GM19324 (cell line): ENCODE results near the gene ESYT2.
"Not testable (repeated sequence)": the region's sequence is repeated elsewhere in the genome, so short reads cannot be mapped to it uniquely, and the experiment has no call there.

Experiments used
- ATAC-seq: cut with Tn5 transposase; IDR thresholded peaks from one replicate; pipeline ENCODE4 v1.9.1; 2021; ENCODE audit warnings: mild to moderate bottlenecking, moderate library complexity; ENCODE audit not compliant: unreplicated experiment, low FRiP score

The ESYT2 gene, protein sequence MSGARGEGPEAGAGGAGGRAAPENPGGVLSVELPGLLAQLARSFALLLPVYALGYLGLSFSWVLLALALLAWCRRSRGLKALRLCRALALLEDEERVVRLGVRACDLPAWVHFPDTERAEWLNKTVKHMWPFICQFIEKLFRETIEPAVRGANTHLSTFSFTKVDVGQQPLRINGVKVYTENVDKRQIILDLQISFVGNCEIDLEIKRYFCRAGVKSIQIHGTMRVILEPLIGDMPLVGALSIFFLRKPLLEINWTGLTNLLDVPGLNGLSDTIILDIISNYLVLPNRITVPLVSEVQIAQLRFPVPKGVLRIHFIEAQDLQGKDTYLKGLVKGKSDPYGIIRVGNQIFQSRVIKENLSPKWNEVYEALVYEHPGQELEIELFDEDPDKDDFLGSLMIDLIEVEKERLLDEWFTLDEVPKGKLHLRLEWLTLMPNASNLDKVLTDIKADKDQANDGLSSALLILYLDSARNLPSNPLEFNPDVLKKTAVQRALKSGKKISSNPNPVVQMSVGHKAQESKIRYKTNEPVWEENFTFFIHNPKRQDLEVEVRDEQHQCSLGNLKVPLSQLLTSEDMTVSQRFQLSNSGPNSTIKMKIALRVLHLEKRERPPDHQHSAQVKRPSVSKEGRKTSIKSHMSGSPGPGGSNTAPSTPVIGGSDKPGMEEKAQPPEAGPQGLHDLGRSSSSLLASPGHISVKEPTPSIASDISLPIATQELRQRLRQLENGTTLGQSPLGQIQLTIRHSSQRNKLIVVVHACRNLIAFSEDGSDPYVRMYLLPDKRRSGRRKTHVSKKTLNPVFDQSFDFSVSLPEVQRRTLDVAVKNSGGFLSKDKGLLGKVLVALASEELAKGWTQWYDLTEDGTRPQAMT

DNA sequence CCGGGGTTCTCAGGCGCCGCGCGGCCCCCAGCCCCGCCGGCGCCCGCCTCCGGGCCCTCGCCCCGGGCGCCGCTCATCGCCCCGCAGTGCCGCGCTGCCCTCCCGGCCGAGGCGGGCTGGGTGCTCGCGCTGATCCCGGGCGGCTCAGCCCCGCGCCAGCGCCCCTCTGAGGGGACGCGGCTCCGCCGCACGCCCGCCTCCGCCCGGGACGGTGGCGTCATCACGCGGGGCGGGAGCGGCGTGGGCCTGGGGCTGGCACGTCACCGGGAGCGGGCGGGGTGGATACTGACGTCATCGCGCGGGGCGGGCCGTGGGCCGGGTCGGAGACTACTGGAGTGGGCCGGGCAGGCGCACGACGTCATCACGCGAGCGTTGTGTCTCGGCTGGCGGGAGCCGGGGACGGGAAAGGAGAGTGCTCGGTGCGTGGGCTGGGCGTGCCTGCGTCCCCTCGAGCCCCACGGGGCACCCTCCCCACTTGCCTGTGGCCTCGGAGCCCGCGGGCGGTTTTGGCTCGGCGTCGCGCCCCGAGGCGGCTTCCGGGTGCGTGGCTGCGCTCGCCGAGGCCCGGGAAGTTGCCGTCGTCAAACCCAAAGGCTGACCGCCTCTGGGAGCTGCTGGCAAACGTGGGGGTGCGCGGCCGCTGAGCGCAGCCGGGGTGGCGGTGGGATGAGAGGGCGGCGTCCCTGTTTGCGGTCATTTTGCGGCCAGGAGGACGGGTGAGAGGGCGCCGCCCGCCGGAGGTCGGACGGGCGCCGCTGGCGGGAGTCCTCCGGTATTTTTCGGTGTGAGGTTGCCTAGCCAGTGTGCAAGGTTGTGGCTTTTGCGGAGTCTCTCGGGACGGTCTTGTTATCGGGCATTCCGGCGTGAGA is at the start of gene ESYT2:
Gene ESYT2, minus strand, starts transcription at position 168 of the 869 bp plus-strand sequence. Its CDS starts 91 bp downstream, at position 77.
- peak; percentile 88 for ATAC-seq

DNA sequence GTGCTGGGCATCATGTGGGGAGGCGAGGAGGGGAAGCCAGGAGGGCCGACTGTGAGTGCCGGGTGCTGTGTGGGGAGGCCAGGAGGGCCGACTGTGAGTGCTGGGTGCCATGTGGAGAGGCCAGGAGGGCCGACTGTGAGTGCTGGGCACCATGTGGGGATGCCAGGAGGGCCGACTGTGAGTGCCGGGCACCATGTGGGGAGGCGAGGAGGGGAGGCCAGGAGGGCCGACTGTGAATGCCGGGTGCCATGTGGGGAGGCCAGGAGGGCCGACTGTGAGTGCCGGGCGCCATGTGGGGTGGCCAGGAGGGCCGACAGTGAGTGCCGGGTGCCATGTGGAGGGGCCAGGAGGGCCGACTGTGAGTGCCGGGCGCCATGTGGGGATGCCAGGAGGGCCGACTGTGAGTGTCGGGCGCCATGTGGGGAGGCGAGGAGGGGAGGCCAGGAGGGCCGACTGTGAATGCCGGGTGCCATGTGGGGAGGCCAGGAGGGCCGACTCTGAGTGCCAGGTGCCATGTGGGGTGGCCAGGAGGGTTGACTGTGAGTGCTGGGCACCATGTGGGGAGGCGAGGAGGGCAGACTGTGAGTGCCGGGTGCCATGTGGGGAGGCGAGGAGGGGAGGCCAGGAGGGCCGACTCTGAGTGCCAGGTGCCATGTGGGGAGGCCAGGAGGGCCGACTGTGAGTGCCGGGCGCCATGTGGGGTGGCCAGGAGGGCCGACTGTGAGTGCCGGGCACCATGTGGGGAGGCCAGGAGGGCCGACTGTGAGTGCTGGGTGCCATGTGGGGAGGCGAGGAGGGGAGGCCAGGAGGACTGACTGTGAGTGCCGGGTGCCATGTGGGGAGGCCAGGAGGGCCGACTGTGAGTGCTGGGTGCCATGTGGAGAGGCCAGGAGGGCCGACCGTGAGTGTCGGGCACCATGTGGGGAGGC is 49.1 kb upstream of the ESYT2 start:
- ATAC-seq, result not testable (repeated sequence)

DNA sequence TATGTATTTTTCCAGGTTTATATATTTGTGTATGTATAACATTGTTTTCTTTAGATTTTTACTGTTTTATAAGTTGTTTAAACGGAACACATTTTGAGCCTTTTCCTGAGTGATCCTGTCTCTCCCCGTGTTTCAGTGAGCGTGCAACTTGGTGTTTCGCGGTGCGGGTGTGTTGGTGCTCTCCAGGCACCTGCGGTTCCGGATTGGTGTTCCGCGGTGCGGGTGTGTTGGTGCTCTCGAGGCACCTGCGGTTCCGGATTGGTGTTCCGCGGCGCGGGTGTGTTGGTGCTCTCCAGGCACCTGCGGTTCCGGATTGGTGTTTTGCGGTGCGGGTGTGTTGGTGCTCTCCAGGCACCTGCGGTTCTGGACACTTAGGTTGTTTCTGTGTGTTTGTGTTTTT is 47.7 kb upstream of the ESYT2 start:
- ATAC-seq, result no peak

DNA sequence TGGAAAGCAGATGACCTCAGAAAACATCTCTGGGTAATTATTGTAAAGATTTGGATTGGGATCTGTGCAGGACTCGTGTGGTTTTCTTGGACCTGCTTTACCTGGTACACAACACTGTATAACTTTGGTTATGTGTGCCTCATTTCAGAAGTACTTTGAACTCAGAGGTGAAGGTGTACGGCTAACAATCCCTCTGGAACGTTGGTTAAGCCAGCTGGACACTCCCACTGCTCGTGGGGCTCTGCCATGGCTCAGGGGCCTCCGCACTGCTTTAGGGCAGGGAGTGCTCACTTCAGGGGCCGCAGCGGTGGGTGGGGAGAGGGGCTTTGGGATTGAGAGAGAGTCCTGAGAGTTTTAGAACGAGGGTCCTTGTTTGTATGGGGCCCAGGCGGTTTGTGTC is 40.6 kb upstream of the ESYT2 start:
- no peak for ATAC-seq

DNA sequence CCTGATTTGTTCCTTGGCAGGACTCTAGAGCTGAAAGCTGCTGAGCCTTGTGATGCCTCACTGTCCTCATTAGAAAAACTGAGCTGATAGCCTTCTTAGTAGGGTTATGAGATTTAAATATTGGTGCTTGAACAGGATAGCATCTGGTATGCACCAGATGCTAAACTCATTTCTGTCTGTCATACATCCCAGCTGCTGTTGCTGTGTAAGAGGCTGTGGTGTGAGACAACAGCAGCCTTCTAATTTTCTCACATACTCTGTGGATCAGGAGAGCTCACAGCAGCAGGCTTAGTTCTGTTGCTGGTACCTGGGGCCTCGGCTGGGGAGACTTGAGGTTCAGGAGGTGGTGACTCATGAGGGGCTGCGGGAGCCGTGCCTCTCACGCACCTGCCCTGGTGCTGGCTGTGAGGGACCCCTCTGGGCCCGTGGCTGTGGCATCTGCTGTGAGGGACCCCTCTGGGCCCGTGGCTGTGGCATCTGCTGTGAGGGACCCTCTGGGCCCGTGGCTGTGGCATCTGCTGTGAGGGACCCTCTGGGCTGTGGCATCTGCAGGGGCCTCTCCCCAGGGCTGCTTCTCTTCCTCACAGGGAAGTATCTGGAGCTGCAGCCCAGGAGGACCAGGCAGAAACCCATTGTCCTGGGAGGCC is 39.6 kb upstream of the ESYT2 start:
- no peak for ATAC-seq

DNA sequence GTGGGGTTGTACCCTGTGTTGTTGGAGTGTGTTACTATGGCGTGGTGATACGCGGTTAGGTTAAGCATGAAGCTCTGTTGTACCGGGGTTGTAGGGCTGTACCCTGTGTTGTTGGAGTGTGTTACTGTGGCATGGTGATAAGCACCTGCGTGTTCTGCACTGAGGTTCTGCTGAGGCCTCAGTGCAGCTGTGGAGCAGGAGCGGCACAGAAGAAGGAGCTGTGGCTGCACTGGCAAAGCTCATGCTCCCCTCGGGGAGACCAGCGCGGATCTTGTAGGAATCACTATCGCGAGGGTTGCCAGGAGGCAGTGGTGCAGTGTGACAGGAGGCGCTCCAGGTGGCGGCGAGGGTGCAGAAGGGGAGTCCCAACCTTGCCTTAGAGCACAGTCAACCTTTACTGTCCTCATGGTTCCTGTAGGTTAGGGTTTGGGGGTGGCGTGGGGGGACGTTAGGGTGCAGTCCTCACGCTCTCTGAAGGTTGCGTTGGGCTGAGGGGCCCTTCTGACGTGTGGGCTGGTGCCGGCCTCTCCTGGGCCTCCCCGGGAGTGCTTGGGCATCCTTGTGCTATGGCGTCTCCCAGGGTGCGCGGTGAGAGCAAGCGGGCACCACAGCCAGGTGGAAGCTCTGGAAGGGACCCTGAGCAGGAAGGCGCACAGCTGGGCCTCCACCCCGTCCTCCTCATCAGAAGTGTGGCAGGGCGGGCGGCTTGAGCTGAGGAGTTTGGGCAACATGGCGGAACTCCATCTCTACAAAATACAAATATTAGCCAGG is 38.1 kb upstream of the ESYT2 start:
- ATAC-seq, result no peak

DNA sequence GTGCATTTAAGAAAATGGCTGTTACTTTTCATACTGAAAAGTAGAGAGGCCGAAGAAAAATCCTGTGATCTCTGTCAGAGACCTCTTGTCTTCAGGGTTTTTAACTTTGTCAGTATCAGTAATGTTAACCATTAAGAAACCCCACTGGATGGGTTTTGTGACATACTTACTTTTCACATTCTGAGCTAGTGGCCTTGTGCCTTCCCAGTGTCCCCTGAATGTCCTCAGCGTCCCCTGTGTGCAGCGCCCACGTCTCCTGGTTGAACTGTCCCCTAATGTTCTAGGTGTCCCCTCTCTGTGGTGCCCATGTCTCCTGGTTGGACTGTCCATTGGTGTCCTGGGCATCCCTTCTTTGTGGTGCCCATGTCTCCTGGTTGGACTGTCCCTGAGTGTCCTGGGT is 36.7 kb upstream of the ESYT2 start:
- ATAC-seq, result no peak

DNA sequence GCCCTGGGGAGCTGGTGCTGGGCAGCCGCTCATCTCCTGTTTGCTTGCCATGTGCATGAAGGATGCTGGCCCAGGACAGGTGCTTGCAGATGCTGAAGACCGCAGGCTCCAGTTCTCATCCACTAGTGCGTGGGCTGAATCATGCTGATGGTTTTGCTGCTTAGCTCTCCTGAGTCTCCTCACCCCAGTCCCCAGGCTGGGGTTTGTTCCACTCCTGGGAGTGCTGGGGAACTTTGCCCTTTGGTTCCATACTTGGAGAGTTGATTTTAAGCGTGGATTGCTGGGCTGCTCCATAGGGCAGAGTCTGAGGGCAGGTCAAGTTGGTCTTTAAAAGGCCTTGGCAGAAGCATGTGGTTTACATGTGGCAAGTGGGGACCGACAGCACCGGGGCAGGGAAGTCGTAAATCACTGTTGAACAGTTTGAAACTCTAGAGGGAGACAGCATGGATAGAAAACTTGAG is 36.2 kb upstream of the ESYT2 start:
- ATAC-seq, result no peak

DNA sequence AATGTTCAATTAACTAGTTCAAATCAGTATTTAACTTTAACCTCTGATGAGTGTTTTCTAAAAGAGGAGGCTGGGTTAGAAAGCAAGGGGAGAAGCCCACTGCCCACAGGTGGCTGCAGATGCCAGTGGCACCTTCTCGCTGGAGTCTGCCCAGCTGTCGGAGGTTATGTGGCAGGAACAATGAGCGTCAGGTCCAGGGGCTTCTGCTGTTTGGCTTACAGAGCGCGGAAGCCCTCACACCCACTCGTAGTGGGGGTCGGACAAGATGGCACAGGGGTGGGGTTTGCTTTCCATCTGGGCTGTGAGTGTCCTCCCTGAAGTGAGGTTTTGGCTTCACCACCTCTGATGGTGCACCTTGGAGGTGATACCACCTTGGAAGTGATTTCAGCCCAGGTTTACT is 35.5 kb upstream of the ESYT2 start:
- ATAC-seq, result no peak

DNA sequence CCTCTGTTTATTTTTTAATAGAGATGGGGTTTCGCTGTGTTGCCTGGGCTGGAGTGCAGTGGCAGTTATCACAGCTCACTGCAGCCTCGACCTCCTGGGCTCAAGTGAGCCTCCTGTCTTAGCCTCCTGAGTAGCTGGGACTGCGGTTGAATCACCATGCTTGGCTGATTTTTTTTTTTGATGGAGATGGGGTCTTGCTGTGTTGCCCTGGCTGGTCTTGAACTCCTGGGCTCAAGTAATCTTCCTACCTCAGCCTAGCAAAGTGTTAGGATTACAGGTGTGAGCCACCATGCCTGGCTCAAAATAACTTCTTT is 35.2 kb upstream of the ESYT2 start:
- no peak for ATAC-seq

DNA sequence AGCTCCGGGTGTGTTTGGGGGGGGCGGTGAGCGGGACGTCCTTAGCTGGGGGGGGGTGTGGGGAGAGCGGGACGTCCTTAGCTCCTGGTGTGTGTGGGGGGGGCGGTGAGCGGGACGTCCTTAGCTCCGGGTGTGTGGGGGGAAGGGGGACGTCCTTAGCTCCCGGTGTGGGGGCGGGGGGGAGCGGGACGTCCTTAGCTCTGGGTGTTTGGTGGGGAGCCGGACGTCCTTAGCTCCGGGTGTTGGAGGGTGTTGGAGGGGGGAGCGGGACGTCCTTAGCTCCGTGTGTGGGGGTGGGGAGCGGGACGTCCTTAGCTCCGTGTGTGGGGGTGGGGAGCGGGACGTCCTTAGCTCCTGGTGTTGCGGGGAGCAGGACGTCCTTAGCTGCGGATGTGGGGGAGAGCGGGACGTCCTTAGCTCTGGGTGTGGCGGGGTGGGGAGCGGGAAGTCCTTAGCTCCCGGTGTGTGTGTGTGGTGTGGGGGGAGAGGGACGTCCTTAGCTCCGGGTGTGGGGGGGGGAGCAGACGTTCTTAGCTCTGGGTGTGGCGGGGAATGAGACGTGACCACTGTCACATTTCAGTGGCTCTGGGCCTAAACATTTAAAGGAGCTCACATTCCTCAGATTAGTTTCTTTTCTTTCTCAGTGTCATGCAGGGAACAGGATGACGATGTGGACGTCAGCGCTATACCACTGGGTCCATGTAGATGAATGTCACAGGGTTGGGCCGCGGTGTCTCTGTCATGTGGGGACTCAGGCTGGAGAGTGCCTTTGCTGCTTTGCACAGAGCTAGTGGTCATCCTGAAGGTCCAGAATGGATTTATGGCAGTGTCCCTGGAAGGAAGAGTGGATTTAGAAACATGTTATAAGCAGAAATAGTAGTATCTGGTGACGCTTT is 34.5 kb upstream of the ESYT2 start:
- ATAC-seq, result no peak

DNA sequence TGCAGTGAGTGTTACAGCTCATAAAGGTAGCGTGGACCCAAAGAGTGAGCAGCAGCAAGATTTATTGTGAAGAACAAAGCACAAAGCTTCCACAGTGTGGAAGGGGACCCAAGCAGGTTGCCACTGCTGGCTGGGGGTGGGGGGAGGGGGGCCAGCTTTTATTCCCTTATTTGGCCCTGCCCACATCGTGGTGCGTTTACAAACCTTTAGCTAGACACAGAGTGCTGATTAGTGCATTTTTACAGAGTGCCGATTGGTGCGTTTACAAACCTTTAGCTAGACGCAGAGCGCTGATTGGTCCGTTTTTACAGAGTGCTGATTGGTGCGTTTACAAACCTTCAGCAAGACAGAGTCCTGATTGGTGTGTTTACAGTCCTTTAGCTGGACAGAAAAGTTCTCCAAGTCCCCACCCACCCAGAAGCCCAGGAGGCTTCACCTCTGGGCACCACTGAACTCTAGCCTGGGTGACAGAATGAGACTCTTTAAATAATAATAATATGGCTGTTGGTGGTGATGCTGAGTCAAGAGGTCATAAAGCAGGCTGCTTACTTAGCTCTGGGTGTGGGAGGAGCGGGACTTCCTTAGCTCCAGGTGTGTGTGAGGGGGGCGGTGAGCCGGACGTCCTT is 33.8 kb upstream of the ESYT2 start:
- ATAC-seq, result not testable (repeated sequence)

DNA sequence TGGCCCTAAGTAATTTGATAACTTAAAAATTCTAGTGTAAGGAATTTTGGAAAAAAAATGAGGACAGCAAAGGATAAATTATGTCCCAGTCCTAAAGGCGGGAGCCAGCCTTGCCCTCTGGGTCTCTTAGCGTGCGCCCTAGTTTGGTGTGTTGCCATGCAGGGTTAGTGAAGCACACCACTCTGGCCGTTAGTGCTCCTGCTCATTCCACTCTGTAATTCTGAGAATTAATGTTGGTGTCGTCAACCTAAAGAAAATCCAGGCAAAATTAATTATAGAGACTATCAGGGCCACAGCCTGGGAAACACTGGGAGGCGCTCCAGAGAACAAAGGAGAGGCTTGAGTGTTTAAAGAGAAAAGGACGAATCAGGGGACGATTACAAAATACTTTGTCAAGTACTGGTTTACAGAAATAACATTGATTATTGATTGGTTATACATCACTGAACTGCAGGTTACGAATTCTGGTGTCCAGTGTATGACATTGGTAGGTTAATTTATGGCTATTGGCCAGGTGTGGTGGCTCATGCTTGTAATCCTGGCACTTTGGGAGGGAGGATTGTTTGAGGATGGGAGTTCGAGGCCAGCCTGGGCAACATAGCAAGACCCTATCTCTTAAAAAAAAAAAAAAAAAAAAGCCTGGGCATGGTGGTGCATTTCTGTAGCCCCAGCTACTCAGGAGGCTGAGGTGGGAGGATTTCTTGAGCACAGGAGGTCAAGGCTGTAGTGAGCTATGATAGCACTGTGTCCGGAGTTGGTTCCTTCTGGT is 32.8 kb upstream of the ESYT2 start:
- no peak for ATAC-seq

DNA sequence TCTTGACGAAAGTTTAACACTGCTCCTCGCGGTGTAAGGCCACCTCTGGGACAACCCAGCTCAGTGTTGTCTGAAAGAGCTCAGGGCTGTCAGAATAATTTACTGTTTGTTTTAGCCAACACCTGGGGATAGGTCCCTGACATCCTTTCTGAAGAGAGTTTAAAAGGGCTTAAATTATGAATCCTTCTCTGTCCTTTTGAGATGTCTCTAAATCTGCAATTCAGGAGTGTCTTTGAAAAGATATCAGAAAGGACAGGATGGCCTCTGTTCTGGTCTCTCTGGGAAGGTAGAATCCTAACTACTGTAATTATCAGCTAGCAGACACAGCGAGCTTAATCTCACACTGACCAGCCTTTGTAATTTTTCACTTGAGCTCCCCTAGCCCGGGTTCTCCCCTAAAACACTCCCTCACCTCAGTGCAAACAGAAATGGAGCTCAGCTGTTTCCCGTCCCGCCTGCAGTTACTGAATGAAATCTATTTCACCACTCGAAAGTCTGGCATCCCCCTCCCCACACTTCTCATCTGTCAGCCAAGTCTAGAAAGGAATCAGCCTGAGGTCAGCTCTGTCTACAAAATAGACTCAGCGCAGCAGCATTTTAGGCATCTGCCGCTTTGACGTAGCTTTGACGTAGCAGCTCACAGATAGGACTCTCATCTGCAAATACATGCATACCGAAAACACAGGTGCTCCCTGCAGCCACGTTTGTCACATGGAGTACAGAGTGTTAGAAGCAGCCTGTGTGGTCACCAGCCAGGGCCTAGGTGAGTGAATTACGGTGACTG is 31.9 kb upstream of the ESYT2 start:
- ATAC-seq, result no peak

DNA sequence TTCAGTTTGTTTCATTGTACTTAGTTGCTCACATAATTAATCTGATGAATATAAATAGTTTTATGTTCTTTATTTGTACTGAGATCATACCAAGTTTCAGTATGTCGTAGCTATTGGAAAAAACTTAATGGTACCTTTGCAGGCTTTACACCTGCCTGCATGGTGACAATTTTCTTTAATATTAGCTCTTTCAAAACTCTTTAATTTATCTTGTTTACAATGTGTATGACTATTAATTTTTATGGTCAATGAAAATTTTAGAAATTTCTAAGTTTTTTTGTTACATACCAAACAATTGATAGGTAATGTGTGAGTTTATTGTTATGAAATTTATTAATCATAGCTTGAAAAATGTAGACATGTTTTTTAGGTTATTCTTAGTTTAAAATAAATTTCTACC is 31.1 kb upstream of the ESYT2 start:
- no peak for ATAC-seq
